Endothelial cell of umbilical vein (primary cell): ENCODE results near the gene ALAS2. TPM values are rescaled to one million over a fixed set of nuclear protein-coding genes. Genes with fewer than 3 reads are reported as not detected.

Experiments used
- BruUV-seq: library from RNA; stranded (reverse); fragments of 400-500 nt; replicated peaks from 2 replicates; lab custom pipeline; 2021; lab: Mats Ljungman, UMichigan
- CTCF ChIA-PET: fragments of 300-600, 350-600 bp; sonication (Branson Sonifier 250); formaldehyde crosslinking; loops from one replicate; lab custom pipeline; 2021; ENCODE audit warnings: antibody characterized with exemption, inconsistent platforms; lab: Charles Lee
- POLR2A ChIA-PET: fragments of 300-600, 350-600 bp; sonication (Branson Sonifier 250); formaldehyde crosslinking; loops from one replicate; lab custom pipeline; 2021; ENCODE audit warnings: antibody characterized with exemption, inconsistent platforms; lab: Charles Lee
- DNase-seq: peaks from one replicate; pipeline ENCODE4 v3.0.0-alpha.2; 2011; ENCODE audit warnings: low read depth, low spot score
- FAIRE-seq: peaks from 2 replicates; lab custom pipeline; 2011; peaks lifted over from hg19 to GRCh38; lab: Jason Lieb, UNC
- H2AFZ ChIP-seq: 2 replicates; pipeline ENCODE4 v1.6.0; 2012; ENCODE audit warnings: low read depth, low read length, control low read depth, inconsistent platforms
- H3K27ac ChIP-seq: 2 replicates; pipeline ENCODE4 v1.5.1; 2011; ENCODE audit warnings: low read depth, mild to moderate bottlenecking, control low read depth, low read length, moderate library complexity; ENCODE audit not compliant: insufficient read depth
- H3K27me3 ChIP-seq, 2 experiments: 2 replicates each; pipeline versions ENCODE4 v1.6.0 to v1.6.1; 2011; ENCODE audit warnings: low read length in 2 of 2, mixed read lengths in 1 of 2; ENCODE audit not compliant: control insufficient read depth in 2 of 2, insufficient read depth in 2 of 2
- H3K36me3 ChIP-seq, 2 experiments: 2 replicates in 1 of 2; 3 replicates in 1 of 2; pipeline ENCODE4 v1.5.1; 2011; ENCODE audit warnings: low read length in 2 of 2, mild to moderate bottlenecking in 1 of 2, moderate library complexity in 1 of 2; ENCODE audit not compliant: control insufficient read depth in 2 of 2, insufficient read depth in 2 of 2; ENCODE audit errors: extremely low read depth in 1 of 2
- H3K4me1 ChIP-seq: 3 replicates; pipeline ENCODE4 v1.5.1; 2011; ENCODE audit warnings: mild to moderate bottlenecking, low read length; ENCODE audit not compliant: control insufficient read depth, insufficient read depth; ENCODE audit errors: extremely low read depth
- H3K4me2 ChIP-seq: 2 replicates; pipeline ENCODE4 v1.6.1; 2011; ENCODE audit warnings: low read length, control low read depth, mixed read lengths; ENCODE audit not compliant: insufficient read depth
- H3K4me3 ChIP-seq, 3 experiments: fragments of 200-600 bp in 1 of 3; sonication (generic), shearing (Covaris generic) in 1 of 3; replicated peaks in 1 of 3; 2 replicates each; pipeline ENCODE4 v1.5.1; 2011 to 2016; ENCODE audit warnings: control low read depth in 3 of 3, low read length in 3 of 3, mild to moderate bottlenecking in 2 of 3, inconsistent platforms in 1 of 3, low read depth in 1 of 3, moderate library complexity in 1 of 3; ENCODE audit not compliant: insufficient read depth in 1 of 3
- H3K79me2 ChIP-seq: 2 replicates; pipeline ENCODE4 v1.6.0; 2012; ENCODE audit warnings: low read length, inconsistent platforms; ENCODE audit not compliant: control insufficient read depth, insufficient read depth
- H3K9ac ChIP-seq: replicated peaks from 2 replicates; pipeline ENCODE3; 2011; ENCODE audit warnings: low read length, control low read depth; ENCODE audit not compliant: insufficient read depth; ENCODE audit errors: extremely low read depth
- H3K9me1 ChIP-seq: replicated peaks from 3 replicates; pipeline ENCODE4 v1.6.0; 2011; ENCODE audit warnings: mild to moderate bottlenecking, low read length; ENCODE audit not compliant: control insufficient read depth, insufficient read depth; ENCODE audit errors: extremely low read depth
- H3K9me3 ChIP-seq: replicated peaks from 2 replicates; pipeline ENCODE4 v1.5.1; 2012; ENCODE audit warnings: low read length, inconsistent platforms; ENCODE audit not compliant: control insufficient read depth, insufficient read depth
- H4K20me1 ChIP-seq: replicated peaks from 2 replicates; pipeline ENCODE3; 2011; ENCODE audit warnings: mild to moderate bottlenecking, low read length; ENCODE audit not compliant: control insufficient read depth, insufficient read depth; ENCODE audit errors: extremely low read depth
- EZH2 ChIP-seq: IDR thresholded peaks from 2 replicates; pipeline ENCODE4 v1.6.1; 2012; ENCODE audit warnings: borderline replicate concordance, low read depth, mild to moderate bottlenecking, moderate library complexity, low read length, inconsistent platforms; ENCODE audit not compliant: severe bottlenecking
- FOS ChIP-seq: IDR thresholded peaks from 2 replicates; pipeline ENCODE4 v1.6.1; 2011; ENCODE audit warnings: mild to moderate bottlenecking, low read length, moderate library complexity, borderline replicate concordance; ENCODE audit not compliant: insufficient read depth
- GATA2 ChIP-seq: IDR thresholded peaks from 2 replicates; pipeline ENCODE4 v1.7.0; 2011; ENCODE audit warnings: low read depth, mild to moderate bottlenecking, moderate library complexity, mixed read lengths, low read length; ENCODE audit not compliant: insufficient read length, insufficient read depth
- JUN ChIP-seq: IDR thresholded peaks from 2 replicates; pipeline ENCODE4 v1.6.1; 2011; ENCODE audit warnings: borderline replicate concordance, low read depth; ENCODE audit not compliant: insufficient read length, insufficient read depth
- MYC ChIP-seq: IDR thresholded peaks from one replicate; pipeline ENCODE4 v1.6.1; 2011; ENCODE audit warnings: mild to moderate bottlenecking, low read depth, low read length
- POLR2A ChIP-seq: IDR thresholded peaks from 2 replicates; pipeline ENCODE4 v1.6.1; 2012; ENCODE audit warnings: low read depth, mild to moderate bottlenecking, control low read depth, low read length
- POLR2AphosphoS5 ChIP-seq: IDR thresholded peaks from 2 replicates; pipeline ENCODE4 v1.6.1; 2012; ENCODE audit warnings: low read depth, mild to moderate bottlenecking, control low read depth, low read length, moderate library complexity; ENCODE audit not compliant: insufficient read depth
- dilution Hi-C: fragments of 300-500 bp; cut with MboI; formaldehyde crosslinking; loops from one replicate; pipeline ENCODE4 v1.15.0; 2019; ENCODE audit warnings: low sequenced_read_pairs; ENCODE audit not compliant: extremely low pct_ligation_motif_present
- intact Hi-C: fragments of 100-400 bp; cut with micrococcal nuclease; formaldehyde crosslinking; loops from one replicate; pipeline ENCODE4 v1.10.0; 2022
- polyA plus RNA-seq, 4 experiments: library from polyadenylated mRNA; depleted of rRNA in 3 of 4; stranded (reverse) in 3 of 4; unstranded in 1 of 4; fragments of >200 nt; gene quantifications; 2 replicates each; pipeline versions ENCODE4 v1.2.1 to v1.2.3, GENCODE V29; 2011 to 2012; ENCODE audit warnings: missing spikeins in 1 of 4
- total RNA-seq: library from RNA; stranded (reverse); gene quantifications from 2 replicates; pipeline ENCODE4 v1.2.3, GENCODE V29; 2021
- TF ChIP-seq, protein P1 (sequence below): IDR thresholded peaks from 2 replicates; pipeline ENCODE4 v1.6.1; 2011; ENCODE audit not compliant: insufficient read depth, insufficient read length
- TF ChIP-seq, protein P2 (sequence below), 2 donors: IDR thresholded peaks; 1 replicate in 1 of 2; 2 replicates in 1 of 2; pipeline ENCODE4 v1.5.1; 2011; ENCODE audit warnings: low read length in 2 of 2, mild to moderate bottlenecking in 2 of 2, moderate library complexity in 2 of 2, control low read depth in 1 of 2, inconsistent platforms in 1 of 2, low read depth in 1 of 2; ENCODE audit not compliant: insufficient read depth in 1 of 2; ENCODE audit errors: extremely low read depth in 1 of 2

Gene ALAS2
- total and polyA plus RNA-seq, 2 donors (not counting 3 experiments of a cell fraction or from before 2014, with no cell fraction given): not detected

DNA sequence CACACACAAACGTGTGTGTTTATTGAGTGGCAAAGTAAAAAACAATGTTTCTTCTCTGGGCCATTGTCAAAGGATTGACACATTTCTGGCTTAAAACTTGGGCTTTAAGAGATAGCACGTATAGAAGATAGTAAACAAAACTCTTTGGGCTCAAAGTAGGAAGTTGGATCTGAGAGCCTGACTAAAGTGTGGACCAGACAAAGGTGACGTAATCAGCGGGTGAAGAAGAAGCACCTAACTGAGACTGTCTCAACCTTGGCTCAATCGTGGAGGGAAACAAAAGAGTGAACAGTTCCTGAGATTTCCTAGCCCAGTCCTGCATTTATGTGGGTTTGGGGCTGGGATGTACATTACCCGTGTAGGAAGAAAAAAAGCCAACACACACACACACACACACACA is 50.4 kb downstream of the ALAS2 start:
- Histone ChIP-seq H3K36me3 (no peaks in the 10 kb centered on the region), H3K79me2 (no peaks in the 10 kb centered on the region), H3K9me1 (no peaks in the 10 kb centered on the region), H4K20me1 (no peaks in the 10 kb centered on the region), H3K27me3 (peaks cover 0 to 2% of the 10 kb centered on the region in 2 experiments), H3K4me2 (no peak overlapping the region), H3K27ac (no peak overlapping the region), H2AFZ (no peak overlapping the region), H3K4me1 (no peaks in the 10 kb centered on the region), H3K9me3 (no peaks in the 10 kb centered on the region), H3K9ac (no peak overlapping the region), H3K4me3 (no peak overlapping the region)
- no peak for FAIRE-seq
- DNase-seq: no peak
- TF ChIP-seq POLR2AphosphoS5: no peak
- no peak for TF ChIP-seq FOS
- TF ChIP-seq POLR2A: no peak
- TF ChIP-seq JUN: no peak
- no peak for TF ChIP-seq EZH2
- no peak for TF ChIP-seq GATA2
- TF ChIP-seq MYC: no peak
- TF ChIP-seq, protein P1, sequence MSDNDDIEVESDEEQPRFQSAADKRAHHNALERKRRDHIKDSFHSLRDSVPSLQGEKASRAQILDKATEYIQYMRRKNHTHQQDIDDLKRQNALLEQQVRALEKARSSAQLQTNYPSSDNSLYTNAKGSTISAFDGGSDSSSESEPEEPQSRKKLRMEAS: no peak
- TF ChIP-seq, protein P2, sequence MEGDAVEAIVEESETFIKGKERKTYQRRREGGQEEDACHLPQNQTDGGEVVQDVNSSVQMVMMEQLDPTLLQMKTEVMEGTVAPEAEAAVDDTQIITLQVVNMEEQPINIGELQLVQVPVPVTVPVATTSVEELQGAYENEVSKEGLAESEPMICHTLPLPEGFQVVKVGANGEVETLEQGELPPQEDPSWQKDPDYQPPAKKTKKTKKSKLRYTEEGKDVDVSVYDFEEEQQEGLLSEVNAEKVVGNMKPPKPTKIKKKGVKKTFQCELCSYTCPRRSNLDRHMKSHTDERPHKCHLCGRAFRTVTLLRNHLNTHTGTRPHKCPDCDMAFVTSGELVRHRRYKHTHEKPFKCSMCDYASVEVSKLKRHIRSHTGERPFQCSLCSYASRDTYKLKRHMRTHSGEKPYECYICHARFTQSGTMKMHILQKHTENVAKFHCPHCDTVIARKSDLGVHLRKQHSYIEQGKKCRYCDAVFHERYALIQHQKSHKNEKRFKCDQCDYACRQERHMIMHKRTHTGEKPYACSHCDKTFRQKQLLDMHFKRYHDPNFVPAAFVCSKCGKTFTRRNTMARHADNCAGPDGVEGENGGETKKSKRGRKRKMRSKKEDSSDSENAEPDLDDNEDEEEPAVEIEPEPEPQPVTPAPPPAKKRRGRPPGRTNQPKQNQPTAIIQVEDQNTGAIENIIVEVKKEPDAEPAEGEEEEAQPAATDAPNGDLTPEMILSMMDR (IDR thresholded peaks at IDR 0.05; ENCODE audit: extremely low read depth in 1 of 2, insufficient read depth in 1 of 2, low read depth in 1 of 2, low read length in 2 of 2): no peak
- no TSS peak for BruUV-seq
- intact Hi-C loops: no loop called here
- POLR2A ChIA-PET: no interaction called here
- CTCF ChIA-PET: no interaction called here
- dilution Hi-C loops: no loop called here
